WTC11 (cell line): Measurements from ENCODE around the gene KISS1R.

Experiments
- ARID4B ChIP-seq: sonication (generic); formaldehyde crosslinking; IDR thresholded peaks from 2 replicates; pipeline ENCODE4 v1.8.0; 2023; ENCODE audit warnings: missing genetic modification reagents, mild to moderate bottlenecking, borderline replicate concordance
- CTCF ChIP-seq: fragments of 200-600 bp; IDR thresholded peaks from 2 replicates; pipeline ENCODE4 v1.8.0; 2022; ENCODE audit warnings: antibody characterized with exemption
- E2F5 ChIP-seq: sonication (generic); formaldehyde crosslinking; IDR thresholded peaks from 2 replicates; pipeline ENCODE4 v1.8.1; 2022; ENCODE audit warnings: mild to moderate bottlenecking, moderate library complexity, missing genetic modification reagents
- ESRRA ChIP-seq: sonication (generic); formaldehyde crosslinking; IDR thresholded peaks from 2 replicates; pipeline ENCODE4 v1.8.1; 2022; ENCODE audit warnings: mild to moderate bottlenecking, missing genetic modification reagents, borderline replicate concordance
- GTF2I ChIP-seq: fragments of 250-450 bp; sonication (Bioruptor Pico); conservative IDR thresholded peaks from 2 replicates; pipeline ENCODE4 v1.4.0; 2021; ENCODE audit warnings: mild to moderate bottlenecking
- TEAD4 ChIP-seq: sonication (generic); formaldehyde crosslinking; IDR thresholded peaks from 2 replicates; pipeline ENCODE4 v1.8.0; 2022; ENCODE audit warnings: mild to moderate bottlenecking, missing genetic modification reagents
- ZNF121 ChIP-seq: sonication (generic); formaldehyde crosslinking; IDR thresholded peaks from 2 replicates; pipeline ENCODE4 v1.8.0; 2023; ENCODE audit warnings: missing genetic modification reagents
- TF ChIP-seq, protein P1 (sequence below): sonication (generic); formaldehyde crosslinking; IDR thresholded peaks from 2 replicates; pipeline ENCODE4 v1.8.0; 2022; ENCODE audit warnings: mild to moderate bottlenecking, missing genetic modification reagents
- TF ChIP-seq, protein P2 (sequence below): sonication (generic); formaldehyde crosslinking; IDR thresholded peaks from 2 replicates; pipeline ENCODE4 v1.8.1; 2023; ENCODE audit warnings: mild to moderate bottlenecking, missing genetic modification reagents

- no peak for TF ChIP-seq CTCF
- no peak for TF ChIP-seq ARID4B (CRISPR knock-in tag)
- TF ChIP-seq, protein P1, sequence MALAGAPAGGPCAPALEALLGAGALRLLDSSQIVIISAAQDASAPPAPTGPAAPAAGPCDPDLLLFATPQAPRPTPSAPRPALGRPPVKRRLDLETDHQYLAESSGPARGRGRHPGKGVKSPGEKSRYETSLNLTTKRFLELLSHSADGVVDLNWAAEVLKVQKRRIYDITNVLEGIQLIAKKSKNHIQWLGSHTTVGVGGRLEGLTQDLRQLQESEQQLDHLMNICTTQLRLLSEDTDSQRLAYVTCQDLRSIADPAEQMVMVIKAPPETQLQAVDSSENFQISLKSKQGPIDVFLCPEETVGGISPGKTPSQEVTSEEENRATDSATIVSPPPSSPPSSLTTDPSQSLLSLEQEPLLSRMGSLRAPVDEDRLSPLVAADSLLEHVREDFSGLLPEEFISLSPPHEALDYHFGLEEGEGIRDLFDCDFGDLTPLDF (CRISPR knock-in tag), result no peak
- no peak for TF ChIP-seq GTF2I (CRISPR knock-in tag)
- TF ChIP-seq ESRRA (CRISPR knock-in tag), result no peak
- no peak for TF ChIP-seq ZNF121 (CRISPR knock-in tag)
- no peak for TF ChIP-seq E2F5
- TF ChIP-seq, protein P2, sequence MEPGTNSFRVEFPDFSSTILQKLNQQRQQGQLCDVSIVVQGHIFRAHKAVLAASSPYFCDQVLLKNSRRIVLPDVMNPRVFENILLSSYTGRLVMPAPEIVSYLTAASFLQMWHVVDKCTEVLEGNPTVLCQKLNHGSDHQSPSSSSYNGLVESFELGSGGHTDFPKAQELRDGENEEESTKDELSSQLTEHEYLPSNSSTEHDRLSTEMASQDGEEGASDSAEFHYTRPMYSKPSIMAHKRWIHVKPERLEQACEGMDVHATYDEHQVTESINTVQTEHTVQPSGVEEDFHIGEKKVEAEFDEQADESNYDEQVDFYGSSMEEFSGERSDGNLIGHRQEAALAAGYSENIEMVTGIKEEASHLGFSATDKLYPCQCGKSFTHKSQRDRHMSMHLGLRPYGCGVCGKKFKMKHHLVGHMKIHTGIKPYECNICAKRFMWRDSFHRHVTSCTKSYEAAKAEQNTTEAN, result no peak
- no peak for TF ChIP-seq TEAD4 (CRISPR knock-in tag)
Observed at GRCh38 chr19:900043-900301, 17.2 kb upstream of the KISS1R start.
